ENCODE results near the gene STIP1. TPM values are rescaled to one million over a fixed set of nuclear protein-coding genes. Genes with fewer than 3 reads are reported as not detected.

STIP1 gene
- total and polyA plus RNA-seq, 2 donors (not counting 1 experiment from before 2014, with no cell fraction given) = 98.8 to 147 TPM

DNA sequence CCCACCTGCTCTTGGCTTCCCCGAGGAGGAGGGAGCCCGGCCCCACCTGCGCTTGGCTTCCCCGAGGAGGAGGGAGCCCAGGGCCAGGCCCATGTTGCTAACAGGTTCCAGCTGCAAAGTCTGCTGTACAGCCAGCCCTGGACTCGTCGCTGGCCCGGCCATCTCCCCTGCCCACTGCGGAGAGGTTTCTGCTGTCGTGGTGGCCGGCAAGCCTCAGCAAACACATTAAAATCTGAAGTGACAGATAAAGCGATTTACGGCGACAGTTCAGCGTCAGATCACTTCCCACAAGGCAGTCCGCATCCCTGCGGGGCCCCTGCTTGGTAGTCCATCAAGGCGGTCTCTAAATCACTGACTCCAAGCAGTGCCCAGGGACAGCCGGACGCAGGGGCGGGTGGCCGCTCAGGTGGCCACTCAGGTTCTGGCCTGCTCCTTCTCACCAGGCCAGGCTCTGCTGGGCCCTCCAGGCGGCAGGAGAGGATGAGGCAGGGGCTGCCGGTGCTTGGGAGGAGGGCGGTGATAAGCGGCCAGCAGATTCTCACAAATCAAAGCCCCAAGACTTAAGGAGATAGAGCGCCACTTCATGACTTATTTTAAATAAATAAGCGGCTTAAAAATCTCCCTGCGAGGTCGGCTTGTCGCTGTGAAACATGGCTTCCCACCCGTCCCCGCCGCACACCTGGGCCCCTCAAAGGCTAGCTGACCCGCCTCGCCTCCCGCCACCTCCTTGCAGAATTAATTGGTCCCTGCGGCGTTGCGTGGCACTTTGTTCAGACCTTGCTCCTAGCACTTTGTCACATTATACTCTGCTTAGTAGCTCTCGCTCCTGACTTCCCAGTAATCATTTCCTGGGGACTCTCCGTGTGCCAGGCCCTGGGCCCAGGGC lies 41.1 kb upstream of the STIP1 start:
- no peak for DNase-seq (ENCODE audit: low read depth in 2 of 2)
- no peaks in the 10 kb centered on the region for H3K27me3 ChIP-seq (ENCODE audit: control insufficient read depth, insufficient read depth, low read length)
- H3K9ac ChIP-seq (ENCODE audit: insufficient read depth, low read length) = no peak overlapping the region
- no peaks in the 10 kb centered on the region for H3K79me2 ChIP-seq (ENCODE audit: control insufficient read depth, insufficient read depth, low read length)
- no peaks in the 10 kb centered on the region for H3K9me3 ChIP-seq (ENCODE audit: control insufficient read depth, insufficient read depth, low read depth, low read length)
- no peak overlapping the region for H2AFZ ChIP-seq (ENCODE audit: low read length)
- H4K20me1 ChIP-seq (ENCODE audit: control insufficient read depth, extremely low read depth, insufficient read depth, low read length) = no peaks in the 10 kb centered on the region
- H3K4me3 ChIP-seq (replicated peaks in 1 of 4; ENCODE audit: control extremely low read depth in 1 of 4, insufficient read depth in 1 of 4, low read depth in 3 of 4, low read length in 4 of 4) = no peak overlapping the region
- TF ChIP-seq, protein P1, sequence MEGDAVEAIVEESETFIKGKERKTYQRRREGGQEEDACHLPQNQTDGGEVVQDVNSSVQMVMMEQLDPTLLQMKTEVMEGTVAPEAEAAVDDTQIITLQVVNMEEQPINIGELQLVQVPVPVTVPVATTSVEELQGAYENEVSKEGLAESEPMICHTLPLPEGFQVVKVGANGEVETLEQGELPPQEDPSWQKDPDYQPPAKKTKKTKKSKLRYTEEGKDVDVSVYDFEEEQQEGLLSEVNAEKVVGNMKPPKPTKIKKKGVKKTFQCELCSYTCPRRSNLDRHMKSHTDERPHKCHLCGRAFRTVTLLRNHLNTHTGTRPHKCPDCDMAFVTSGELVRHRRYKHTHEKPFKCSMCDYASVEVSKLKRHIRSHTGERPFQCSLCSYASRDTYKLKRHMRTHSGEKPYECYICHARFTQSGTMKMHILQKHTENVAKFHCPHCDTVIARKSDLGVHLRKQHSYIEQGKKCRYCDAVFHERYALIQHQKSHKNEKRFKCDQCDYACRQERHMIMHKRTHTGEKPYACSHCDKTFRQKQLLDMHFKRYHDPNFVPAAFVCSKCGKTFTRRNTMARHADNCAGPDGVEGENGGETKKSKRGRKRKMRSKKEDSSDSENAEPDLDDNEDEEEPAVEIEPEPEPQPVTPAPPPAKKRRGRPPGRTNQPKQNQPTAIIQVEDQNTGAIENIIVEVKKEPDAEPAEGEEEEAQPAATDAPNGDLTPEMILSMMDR (conservative IDR thresholded peaks at IDR 0.05 in 1 of 2, IDR thresholded peaks at IDR 0.05 in 1 of 2; ENCODE audit: low read depth in 1 of 2, low read length in 2 of 2) = no peak
- TF ChIP-seq EZH2 (IDR thresholded peaks at IDR 0.05; ENCODE audit: low read length, missing control alignments) = no peak
- H3K4me2 ChIP-seq (ENCODE audit: extremely low read depth, insufficient read depth, low read length) = no peak overlapping the region
- H3K27ac ChIP-seq (ENCODE audit: insufficient read depth, low read length) = no peak overlapping the region
- H3K4me1 ChIP-seq (ENCODE audit: control insufficient read depth, extremely low read depth, insufficient read depth, low read length) = no peaks in the 10 kb centered on the region
- no peaks in the 10 kb centered on the region for H3K36me3 ChIP-seq (ENCODE audit: control insufficient read depth, insufficient read depth, low read length)

DNA sequence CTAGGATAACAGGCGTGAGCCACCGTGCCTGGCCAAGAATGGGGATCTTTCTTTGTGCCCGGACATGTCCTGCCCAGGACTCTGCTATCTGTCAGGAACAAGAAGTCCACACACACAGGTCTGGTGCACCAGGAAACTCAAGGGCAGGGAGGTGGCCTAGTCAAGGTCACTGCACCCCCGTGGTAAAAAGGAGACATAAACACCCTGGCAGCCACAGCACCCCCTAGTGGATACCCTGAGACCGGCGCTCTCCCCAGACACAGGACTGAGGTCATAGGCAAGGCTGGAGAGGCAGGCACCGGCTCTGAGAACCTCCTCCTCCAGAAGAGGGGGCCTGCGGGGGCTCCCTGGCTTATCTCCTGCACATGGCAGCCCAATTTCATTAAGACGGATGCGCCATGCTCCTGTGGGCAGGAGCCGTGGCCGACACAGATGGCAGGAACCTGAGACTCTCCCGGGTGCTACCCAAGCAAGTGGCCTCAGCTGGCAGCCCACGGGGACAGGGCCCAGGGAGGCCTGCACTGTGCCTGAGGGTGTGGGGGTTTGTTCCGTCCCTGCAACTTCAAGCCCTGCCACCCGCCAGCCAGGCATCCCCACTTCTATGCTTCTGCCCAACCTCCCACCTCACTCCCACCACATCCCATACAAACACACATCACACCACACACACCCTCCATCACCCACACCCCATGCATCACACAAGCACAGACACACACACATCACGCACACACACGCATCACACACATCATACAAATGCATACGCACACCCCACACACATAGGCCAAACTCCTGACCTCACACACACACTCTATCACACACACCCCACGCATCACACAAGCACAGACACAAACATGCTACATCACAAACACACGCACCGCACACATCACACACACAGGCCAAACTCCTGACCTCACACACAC lies 39.7 kb upstream of the STIP1 start:
- Histone ChIP-seq H4K20me1 (ENCODE audit: control insufficient read depth, extremely low read depth, insufficient read depth, low read length) (no peaks in the 10 kb centered on the region), H3K27me3 (ENCODE audit: control insufficient read depth, insufficient read depth, low read length) (no peaks in the 10 kb centered on the region), H3K9ac (ENCODE audit: insufficient read depth, low read length) (no peak overlapping the region), H3K9me3 (ENCODE audit: control insufficient read depth, insufficient read depth, low read depth, low read length) (no peaks in the 10 kb centered on the region), H3K27ac (ENCODE audit: insufficient read depth, low read length) (no peak overlapping the region), H3K4me1 (ENCODE audit: control insufficient read depth, extremely low read depth, insufficient read depth, low read length) (no peaks in the 10 kb centered on the region), H3K4me2 (ENCODE audit: extremely low read depth, insufficient read depth, low read length) (no peak overlapping the region), H3K4me3 (replicated peaks in 1 of 4; ENCODE audit: control extremely low read depth in 1 of 4, insufficient read depth in 1 of 4, low read depth in 3 of 4, low read length in 4 of 4) (no peak overlapping the region), H2AFZ (ENCODE audit: low read length) (no peak overlapping the region), H3K79me2 (ENCODE audit: control insufficient read depth, insufficient read depth, low read length) (no peaks in the 10 kb centered on the region), H3K36me3 (ENCODE audit: control insufficient read depth, insufficient read depth, low read length) (no peaks in the 10 kb centered on the region)
- DNase-seq (ENCODE audit: low read depth in 2 of 2) = peak in 1 of 2 donors; percentile 35
- TF ChIP-seq, protein P1 (conservative IDR thresholded peaks at IDR 0.05 in 1 of 2, IDR thresholded peaks at IDR 0.05 in 1 of 2; ENCODE audit: low read depth in 1 of 2, low read length in 2 of 2) = peak; percentile 53 to 82
- TF ChIP-seq EZH2 (IDR thresholded peaks at IDR 0.05; ENCODE audit: low read length, missing control alignments) = no peak
